Suppressor macrophage treated with lipopolysaccharide for 1 hour (primary cell): Measurements from ENCODE around the gene ARFIP1.

ENCODE experiments used
- DNase-seq, 3 donors: peaks; one replicate each; pipeline ENCODE4 v3.0.0-alpha.2; 2020 to 2022

Gene ARFIP1

GRCh38 chr4:152940461-152940860 is 160.7 kb downstream of the ARFIP1 start:
- no peak for DNase-seq

- no peak for DNase-seq
These were observed 161.7 kb downstream of the ARFIP1 start for GRCh38 chr4:152941411-152941810.

GRCh38 chr4:152942346-152942745 is 162.6 kb downstream of the ARFIP1 start:
- no peak for DNase-seq

GRCh38 chr4:152943672-152944071 is 163.9 kb downstream of the ARFIP1 start:
- DNase-seq, result no peak

- DNase-seq, result no peak
These were observed 165.0 kb downstream of the ARFIP1 start for GRCh38 chr4:152944666-152945320.

GRCh38 chr4:152945639-152946038 is 165.9 kb downstream of the ARFIP1 start:
- no peak for DNase-seq

- DNase-seq, result no peak
These were observed 166.7 kb downstream of the ARFIP1 start for GRCh38 chr4:152946446-152946845.

GRCh38 chr4:152947311-152947710 is 167.6 kb downstream of the ARFIP1 start:
- no peak for DNase-seq

GRCh38 chr4:152949930-152950329 is 170.2 kb downstream of the ARFIP1 start:
- DNase-seq, result no peak

GRCh38 chr4:152950402-152951274 is 170.9 kb downstream of the ARFIP1 start:
- no peak for DNase-seq

GRCh38 chr4:152951348-152951747 is 171.6 kb downstream of the ARFIP1 start:
- DNase-seq, result no peak

GRCh38 chr4:152953514-152953913 is 173.8 kb downstream of the ARFIP1 start:
- DNase-seq, result no peak

- DNase-seq, result no peak
These were observed 175.0 kb downstream of the ARFIP1 start for GRCh38 chr4:152954741-152955140.

GRCh38 chr4:152956147-152956546 is 176.4 kb downstream of the ARFIP1 start:
- DNase-seq, result no peak

GRCh38 chr4:152956650-152957436 is 177.1 kb downstream of the ARFIP1 start:
- DNase-seq, result no peak

- DNase-seq, result no peak
These were observed 177.8 kb downstream of the ARFIP1 start for GRCh38 chr4:152957437-152958171.

GRCh38 chr4:152959080-152959479 is 179.3 kb downstream of the ARFIP1 start:
- DNase-seq, result no peak

GRCh38 chr4:152960082-152960481 is 180.3 kb downstream of the ARFIP1 start:
- DNase-seq, result no peak

- DNase-seq, result no peak
These were observed 181.4 kb downstream of the ARFIP1 start for GRCh38 chr4:152961014-152961772.

GRCh38 chr4:152961773-152962115 is 182.0 kb downstream of the ARFIP1 start:
- DNase-seq, result no peak
